NCI-H774 (cell line): ENCODE measurements around the gene CERKL.
"Not testable (repeated sequence)": the region's sequence is repeated elsewhere in the genome, so short reads cannot be mapped to it uniquely, and the experiment has no call there.

Experiments used
- DNase-seq: peaks from one replicate; lab custom pipeline; 2025; lab: John Stamatoyannopoulos, UW

The CERKL gene, protein sequence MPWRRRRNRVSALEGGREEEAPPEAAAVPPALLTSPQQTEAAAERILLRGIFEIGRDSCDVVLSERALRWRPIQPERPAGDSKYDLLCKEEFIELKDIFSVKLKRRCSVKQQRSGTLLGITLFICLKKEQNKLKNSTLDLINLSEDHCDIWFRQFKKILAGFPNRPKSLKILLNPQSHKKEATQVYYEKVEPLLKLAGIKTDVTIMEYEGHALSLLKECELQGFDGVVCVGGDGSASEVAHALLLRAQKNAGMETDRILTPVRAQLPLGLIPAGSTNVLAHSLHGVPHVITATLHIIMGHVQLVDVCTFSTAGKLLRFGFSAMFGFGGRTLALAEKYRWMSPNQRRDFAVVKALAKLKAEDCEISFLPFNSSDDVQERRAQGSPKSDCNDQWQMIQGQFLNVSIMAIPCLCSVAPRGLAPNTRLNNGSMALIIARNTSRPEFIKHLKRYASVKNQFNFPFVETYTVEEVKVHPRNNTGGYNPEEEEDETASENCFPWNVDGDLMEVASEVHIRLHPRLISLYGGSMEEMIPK

DNA sequence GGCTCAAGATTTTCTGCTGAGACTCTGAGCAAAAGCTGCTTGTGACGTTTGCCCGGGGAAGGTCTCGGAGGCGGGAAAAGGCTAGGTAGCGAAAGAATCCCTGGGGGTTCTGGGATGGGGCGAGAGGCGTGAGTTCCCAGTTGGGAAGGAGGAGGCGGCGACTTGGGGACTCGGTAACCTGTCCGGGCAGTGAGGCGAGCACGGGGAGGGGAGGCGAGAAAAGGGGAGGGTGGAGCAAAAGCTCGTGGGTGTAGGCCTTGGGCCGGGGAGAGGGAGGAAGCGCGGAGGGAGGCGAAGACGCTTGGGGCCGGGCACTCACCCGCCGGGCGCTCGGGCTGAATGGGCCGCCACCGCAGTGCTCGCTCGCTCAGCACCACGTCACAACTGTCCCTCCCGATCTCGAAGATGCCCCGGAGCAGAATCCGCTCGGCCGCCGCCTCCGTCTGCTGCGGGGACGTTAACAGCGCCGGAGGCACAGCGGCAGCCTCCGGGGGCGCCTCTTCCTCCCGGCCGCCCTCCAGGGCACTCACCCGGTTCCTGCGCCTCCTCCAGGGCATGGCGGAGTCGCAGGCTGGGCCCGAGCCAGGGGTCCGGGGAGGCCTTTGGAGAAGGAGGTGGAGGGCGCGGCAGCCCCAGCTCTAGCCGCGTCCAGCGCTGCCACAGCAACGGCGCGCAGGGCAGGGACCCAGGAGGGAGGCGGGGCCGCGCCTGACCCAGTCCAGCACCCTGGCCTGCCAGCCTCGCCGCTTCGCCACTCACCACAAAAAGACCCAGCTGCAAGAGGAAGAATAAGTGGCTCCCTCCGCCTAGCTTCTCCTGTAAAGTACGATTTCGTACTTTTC lies at the start of gene CERKL:
Gene CERKL (minus strand): TSS at position 656 of the 842 bp plus-strand sequence. CDS start 99 bp downstream, at position 557.
- DNase-seq: peak; percentile 87

DNA sequence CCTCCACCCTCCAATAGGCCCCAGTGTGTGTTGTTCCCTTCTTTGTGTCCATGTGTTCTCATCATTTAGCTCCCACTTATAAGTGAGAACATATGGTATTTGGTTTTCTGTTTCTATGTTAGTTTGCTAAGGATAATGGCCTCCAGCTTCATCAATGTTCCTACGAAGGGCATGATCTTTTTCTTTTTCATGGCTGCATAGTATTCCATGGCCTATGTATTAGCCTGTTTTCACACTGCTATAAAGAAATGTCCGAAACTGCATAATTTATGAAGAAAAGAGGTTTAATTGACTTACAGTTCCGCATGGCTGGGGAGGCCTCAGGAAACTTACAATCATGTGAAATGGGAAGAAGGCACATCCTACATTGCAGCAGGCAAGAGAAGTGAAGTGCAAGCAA lies 45.6 kb upstream of the CERKL start:
- DNase-seq: not testable (repeated sequence)

DNA sequence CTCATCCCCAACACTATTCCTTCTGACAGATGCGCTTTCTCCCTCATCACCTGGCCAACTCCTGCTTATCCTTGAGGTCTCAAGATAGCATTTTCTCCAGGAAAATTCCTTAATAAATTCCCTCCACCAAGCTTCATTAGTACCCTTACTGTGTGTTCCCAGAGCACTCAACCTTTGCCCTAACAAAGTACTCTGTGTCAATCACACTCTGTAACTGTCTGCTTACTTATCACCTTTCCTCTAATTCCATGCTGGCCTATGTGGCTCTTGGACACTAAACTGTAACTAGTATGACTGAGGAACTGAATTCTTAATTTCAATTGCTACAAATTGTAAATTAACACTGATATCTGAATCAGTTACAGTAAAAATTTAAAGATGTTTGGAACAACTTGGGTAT lies 41.3 kb upstream of the CERKL start:
- DNase-seq: no peak

DNA sequence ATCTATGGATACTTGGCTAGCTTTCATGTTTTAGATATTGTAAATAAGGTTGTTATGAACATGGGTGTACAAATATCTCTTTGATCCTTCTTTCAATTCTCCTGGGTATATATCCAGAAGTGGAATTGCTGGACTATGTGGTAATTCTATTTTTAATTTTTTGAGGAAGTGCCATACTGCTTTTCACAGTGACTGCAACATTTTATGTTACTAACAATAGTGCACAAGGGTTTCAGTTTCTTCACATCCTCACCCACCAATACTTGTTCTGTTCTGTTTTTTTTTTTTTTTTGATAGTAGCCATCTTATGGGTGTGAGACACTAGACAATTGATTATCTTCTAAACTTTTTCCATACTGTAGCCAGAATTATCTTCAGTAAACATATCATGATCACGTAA lies 40.7 kb upstream of the CERKL start:
- DNase-seq: no peak

DNA sequence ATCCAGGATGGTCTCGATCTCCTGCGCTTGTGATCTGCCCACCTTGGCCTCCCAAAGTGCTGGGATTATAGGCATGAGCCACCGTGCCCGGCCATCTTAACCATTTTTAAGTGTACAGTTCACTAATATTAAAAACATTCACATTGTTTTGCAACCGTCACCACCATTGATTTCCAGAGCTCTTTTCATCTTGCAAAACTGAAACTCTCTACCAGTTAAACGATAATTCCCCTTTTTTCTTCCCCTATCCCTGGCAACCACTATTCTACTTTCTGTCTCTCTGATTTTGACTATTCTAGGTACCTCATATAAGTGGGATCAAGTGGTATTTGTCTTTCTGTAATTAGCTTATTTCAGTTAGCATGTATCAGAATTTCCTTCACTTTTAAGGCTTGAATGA lies 40.2 kb upstream of the CERKL start:
- no peak for DNase-seq

DNA sequence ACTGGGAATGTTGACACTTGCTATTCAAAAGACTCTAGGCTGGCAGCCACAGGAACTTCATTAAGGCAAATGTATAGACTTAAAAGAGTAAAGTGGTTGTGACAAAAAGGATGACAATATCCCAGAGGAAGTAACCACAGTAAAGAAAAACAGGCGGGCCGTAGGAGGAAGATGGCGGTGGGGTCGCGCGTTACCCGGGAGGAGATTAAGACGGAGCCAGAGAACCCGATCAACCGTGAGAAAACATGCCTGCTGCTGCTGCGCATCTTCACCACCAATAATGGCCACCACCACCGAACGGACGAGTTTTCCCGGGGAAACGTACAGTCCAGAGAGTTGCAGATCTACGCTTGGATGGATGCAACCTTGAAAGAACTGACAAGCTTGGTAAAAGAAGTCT lies 37.4 kb upstream of the CERKL start:
- no peak for DNase-seq

DNA sequence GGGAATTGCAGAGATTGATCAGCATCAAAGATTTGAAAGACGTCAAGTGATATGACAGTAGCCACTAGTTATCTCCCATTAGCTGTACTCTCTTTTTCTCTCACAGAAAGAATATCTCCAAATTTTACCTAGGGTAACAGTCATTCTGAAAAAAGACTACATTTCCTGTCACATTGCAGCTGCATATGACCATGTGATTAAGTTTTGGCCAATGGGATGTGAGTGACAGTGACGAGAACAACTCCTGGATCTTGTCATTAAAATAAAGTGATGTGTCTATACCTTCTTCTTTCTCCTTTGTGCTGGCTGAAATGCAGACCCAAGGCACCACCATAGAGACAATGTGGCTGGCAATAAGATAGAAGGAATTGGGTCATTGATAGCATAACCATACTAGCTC lies 34.0 kb upstream of the CERKL start:
- DNase-seq: no peak

DNA sequence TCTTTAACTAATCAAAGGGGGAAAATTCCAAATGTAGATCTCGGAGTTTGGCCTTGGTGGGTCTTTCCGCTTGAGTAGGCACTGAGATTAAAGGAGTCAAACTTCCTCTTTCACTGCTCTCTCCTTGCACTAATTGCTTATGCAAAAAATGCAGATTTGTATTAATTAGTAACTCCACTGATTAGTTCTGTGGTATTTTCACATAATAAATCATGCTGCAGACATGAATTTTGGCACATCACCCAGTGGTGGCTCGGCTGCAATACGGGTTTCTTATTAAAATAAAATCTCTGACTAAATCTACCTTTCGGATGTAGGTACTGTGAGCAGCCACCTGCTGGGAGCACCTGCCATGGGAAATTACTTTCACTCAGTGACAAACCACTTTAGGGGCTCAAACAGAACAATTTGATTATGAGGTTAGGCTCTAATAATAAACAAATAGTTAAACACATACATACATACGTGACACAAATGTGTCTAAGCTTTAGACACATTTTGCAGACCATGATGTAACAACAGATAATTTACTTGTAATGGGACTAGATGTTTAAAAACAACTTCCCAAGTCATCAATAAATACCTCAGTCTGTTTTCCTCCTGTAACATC lies 29.8 kb upstream of the CERKL start:
- peak; percentile 77 for DNase-seq

DNA sequence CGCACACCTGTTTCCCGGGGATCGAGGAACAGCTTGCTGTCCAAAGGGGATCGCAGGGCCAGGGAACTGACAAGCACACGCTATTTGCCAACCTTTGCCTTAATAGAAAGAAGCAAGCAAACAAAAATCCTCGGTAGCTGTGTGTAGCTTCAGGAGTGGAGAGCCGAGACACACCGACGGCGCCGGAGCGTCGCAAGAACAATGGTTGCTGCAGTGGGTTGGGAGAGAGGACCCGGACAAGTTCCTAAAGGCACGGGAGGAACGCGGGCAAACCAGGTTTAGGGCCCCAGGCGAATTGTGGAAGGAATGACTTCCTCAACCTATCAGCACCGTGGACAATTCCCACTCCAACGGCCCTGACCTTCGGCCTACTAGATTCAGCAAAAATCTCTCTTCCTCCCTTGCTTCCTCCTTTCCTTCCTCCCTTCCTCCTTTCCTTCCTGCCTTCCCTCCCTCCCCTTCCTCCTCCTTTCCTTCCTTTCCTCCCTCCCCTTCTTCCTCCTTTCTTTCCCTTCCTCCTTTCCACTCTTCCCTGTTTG lies 28.3 kb upstream of the CERKL start:
- peak; percentile 68 for DNase-seq

DNA sequence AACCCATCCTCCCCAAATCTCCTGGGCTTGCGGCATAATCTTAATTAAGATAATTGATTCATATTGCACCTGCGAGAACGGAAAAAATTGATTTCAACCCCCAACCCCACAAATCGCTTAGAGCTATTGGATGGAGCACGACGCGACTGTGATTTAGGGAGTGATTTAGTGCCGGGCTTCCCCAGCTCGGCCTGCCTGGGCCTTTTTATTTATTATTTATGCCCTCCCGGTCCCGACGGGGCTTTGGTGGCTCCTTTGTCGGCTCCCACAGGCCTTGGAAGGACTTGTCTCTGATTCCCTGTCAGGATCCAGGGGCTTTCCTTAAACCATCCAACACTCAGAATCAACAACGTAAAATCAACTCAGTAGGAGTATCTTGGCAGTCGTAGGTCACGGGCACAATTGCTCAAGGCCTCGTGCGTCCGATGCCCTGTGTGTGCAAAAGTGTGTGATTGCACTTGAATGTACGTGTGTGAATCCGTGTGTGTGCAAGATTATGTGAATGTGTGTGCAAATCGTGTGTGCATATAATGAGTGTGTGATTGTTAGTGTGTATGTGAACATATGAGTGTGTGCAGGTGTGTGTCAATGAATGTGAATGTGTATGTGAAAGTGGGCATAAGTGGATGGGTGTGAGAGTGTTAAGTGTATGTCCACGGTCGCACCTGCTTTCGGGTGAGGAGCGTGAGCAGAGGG lies 27.7 kb upstream of the CERKL start:
- DNase-seq: no peak

DNA sequence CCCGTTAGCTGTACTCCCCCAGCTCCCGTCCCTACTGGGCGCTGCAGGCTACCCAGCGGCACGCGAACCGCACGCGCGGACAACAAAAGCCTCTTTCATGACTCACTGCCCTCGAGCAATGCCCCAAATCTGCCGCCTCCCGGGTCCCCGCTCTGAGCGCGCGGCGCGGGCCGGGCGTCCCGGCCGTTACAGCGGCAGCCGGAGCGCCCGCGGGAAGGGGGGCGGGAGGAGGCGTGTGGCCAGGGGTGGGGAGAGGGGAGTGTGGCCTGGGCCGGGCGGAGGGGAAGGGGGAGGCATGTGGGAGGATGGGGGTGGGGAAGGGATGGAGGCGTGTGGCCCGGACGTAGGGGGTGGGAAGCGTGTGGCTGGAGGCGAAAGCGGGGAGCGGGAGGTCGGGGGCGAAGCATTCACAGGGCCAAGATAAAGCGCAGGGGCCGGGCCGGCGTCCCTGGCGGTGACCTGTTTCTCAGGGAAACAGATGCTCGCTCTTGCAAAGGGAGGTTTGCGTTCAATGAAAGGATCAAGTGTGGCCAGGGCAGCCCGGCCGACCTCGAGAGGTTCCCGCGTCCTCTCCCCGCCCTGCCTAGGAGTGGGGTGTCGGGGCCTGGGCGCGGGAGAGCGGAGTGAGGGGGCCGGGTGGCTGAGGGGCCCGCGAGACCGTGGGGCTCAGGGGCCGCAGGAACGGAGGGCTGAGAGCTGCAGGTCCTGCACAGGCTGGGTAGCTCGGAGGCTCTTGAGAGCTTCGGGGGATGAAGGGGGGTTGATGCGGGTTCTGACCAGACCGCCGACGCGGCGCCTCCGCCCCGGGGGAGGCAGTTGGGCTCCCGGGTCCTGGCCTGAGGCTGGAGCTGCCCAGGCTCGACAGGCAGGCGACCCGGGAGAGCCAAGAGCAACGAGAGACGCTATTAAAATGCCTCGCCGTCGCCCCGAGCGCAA lies 26.9 kb upstream of the CERKL start:
- peak; percentile 32 for DNase-seq

DNA sequence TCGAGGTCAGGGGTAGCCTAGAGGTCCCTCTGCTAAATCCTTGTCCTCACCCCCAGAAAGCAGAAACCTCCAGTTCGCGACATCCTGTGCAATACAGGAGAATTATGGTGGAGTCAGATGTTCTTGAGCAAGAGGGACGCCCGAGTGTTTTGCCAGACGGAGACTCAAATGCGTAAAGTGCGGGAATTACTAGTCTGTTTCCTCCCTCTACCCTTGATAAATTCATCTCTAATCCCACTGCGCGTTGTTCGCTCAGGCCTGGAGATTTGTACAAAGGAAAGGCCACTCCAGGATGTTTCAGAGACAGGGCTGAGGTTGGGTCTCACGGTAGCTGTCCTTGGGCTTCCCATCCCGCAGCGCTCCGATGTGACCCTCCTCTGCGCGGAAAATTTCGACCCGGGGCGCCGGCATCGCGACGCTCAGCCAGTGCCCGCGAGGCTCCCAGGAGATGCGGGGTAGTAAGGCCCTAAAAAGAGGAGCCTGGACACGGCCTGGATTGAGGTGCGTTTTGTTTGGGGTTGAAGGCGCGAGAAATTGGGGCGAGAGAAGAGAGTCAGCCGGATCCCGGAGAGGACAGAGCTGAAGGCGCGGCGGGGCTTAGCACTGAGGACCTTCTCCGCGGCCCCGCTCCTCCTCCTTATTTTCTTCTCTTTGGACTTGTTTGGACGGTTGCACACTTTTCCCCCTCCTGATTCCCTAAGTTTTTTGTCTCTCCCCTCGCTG lies 26.1 kb upstream of the CERKL start:
- no peak for DNase-seq

DNA sequence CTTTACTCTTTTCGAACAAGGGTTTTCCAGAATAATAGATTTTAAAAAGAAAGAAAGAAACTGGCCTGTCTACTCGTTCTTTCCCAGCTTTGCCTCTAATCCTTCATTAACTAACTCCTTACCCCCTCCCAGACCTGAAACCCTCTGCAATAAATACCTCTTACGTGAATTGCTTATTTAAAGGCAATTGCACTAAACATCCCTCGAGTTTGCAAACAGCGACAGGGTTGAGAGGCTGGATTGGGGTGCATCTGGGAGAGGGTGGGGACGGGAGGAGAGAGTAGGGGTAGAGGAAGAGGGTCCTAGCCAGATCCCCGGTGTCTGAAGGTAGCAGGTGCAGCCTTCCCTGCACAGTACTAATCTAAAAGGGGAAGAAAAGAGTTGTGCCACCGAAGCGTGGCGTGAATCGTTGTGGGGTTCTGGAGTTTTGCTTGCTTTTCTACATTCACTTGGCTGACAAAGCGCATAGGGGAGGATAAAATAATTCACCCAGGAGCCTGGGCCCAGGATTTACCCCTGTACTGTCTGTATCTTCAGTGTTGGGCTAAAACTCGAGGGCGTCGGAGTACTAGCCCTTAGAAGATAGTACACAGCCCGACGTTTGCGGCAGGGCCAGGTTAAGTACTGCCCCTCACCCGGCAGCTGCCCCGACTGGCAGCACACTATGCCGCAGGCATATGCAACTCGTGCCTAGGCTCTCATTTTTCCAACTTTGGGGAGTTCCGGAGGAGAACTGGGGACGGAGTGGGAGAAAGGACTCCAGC lies 25.3 kb upstream of the CERKL start:
- no peak for DNase-seq

DNA sequence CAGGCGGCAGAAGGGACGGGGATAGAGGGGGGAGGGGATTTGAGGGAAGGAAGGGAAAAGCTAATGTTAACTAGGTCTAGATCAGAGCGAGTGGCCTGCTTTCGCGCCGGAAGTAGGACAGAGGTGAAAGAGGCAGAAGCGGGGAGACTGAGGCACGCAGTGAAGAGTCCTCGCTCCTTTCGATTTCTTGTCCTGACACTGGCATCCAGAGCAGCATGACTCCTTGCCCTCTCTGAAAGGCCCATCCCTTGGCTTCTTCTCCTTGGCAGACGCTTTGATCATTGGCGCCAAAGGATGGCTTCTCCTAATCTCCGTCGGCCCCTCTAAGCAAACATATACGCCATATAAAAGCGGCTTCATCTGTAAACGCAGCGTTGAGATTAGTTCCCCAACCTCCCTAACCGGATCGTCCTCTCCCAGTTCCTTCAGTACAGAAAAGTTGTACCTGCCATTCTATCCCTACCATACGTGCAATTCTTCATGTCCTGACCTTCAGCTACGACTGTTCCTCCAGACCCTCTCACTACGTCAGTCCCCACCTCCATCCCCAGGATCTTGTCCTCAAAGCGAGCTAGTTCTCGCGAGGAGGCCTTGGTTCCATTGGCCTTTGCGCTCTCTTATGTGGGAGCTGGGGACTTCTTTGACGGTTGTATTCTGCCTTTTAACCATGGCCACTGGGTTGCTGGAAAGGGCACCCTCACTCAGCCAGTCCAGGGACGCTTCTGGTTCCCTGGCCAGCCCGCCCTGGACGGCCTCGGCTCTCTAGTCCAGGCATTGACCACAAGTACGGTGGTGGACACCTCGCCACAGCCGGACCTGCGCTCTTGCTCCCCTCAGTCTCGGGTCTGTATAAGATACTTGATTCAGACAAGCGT lies 24.3 kb upstream of the CERKL start:
- no peak for DNase-seq

DNA sequence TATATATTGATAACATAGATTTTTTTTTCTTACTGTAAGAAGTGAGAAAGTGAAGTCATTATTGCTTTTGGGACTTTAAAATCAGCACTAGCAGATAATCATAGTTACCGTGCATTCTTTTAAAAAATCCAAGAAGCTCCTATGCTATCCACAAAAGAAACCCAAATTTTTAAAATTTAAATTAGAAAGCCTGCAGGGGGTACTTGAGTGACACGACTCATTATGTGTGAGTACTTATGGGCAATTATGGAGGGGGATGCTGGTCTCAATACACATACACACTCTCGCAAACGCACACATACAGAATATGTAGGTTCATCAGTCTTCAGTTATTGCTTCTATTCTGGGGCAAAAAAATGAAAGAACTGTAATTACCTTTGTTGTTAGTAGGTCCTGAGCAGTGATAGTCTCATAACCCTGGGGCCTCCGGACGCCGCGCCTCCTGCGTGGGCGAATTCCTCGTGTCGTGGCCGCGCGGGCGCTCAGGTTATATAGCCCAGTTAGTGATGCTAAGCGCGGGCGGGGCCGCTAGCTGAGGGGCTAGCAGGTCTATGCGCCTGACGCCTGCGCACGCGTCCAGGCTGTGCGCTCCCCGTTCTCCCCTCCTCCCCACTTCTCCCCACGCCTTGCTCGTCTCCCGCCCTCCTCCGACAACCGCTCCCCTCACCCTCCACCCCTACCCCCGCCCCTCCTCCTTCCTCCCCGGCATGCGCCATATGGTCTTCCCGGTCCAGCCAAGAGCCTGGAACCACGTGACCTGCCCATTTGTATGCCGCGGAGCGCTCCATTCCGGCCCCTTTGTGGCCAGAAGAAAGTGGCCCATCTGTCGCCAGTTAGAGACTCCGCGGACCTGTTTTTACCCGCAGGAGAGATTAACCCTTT lies 23.4 kb upstream of the CERKL start, which contains the start of gene NEUROD1:
Gene NEUROD1 (minus strand): TSS at position 463 of the 882 bp plus-strand sequence. CDS start 1,657 bp downstream, outside the sequence.
- no peak for DNase-seq

DNA sequence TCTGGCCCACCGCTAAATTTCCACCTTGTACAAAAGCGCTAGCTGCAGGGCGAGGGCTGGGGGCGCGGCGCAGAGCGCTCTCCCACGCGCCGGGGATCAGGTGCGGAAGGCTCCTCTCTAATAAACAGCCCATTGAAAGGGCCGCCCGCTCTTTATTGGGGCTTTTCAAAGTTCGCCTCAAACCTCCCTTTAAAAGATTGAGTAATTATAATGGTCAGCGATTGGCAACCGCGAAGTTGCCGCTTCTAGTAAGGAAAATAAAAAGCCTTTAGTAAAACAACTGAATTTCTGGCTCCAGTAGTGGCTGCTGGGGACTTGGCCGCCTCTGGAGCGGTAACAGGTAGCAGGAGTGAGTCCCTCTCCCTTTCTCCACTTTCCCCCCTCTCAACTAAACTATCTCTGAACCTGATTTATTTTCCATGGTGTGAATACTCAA lies 22.7 kb upstream of the CERKL start:
- DNase-seq: no peak
